HUES6 (cell line): ENCODE data around the gene ROGDI.

Experiments
- H3K27ac ChIP-seq: 2 replicates; pipeline ENCODE4 v1.7.0; 2013; ENCODE audit warnings: low read depth, mild to moderate bottlenecking, low read length, inconsistent platforms
- H3K27me3 ChIP-seq: 2 replicates; pipeline ENCODE4 v1.6.1; 2013; ENCODE audit warnings: low read length; ENCODE audit not compliant: control insufficient read depth, insufficient read depth
- H3K36me3 ChIP-seq: 2 replicates; pipeline ENCODE4 v1.6.1; 2013; ENCODE audit warnings: low read length; ENCODE audit not compliant: control insufficient read depth, insufficient read depth
- H3K4me1 ChIP-seq: 2 replicates; pipeline ENCODE4 v1.6.1; 2013; ENCODE audit warnings: low read length; ENCODE audit not compliant: control insufficient read depth, insufficient read depth
- H3K4me3 ChIP-seq: 2 replicates; pipeline ENCODE4 v1.5.1; 2013; ENCODE audit warnings: low read depth, low read length
- H3K9ac ChIP-seq: one replicate; pipeline ENCODE4 v1.6.1; 2013; ENCODE audit warnings: mild to moderate bottlenecking, low read length
- H3K9me3 ChIP-seq: 2 replicates; pipeline ENCODE4 v1.6.1; 2013; ENCODE audit warnings: low read depth, low read length; ENCODE audit not compliant: control insufficient read depth, insufficient read depth

ROGDI gene

GRCh38 chr16:4813251-4814003 is 11.0 kb upstream of the ROGDI start:
- H3K9me3 ChIP-seq, result no peaks in the 10 kb centered on the region
- H3K4me3 ChIP-seq, result no peak overlapping the region
- H3K4me1 ChIP-seq, result no peaks in the 10 kb centered on the region
- H3K9ac ChIP-seq, result no peak overlapping the region
- H3K27ac ChIP-seq, result no peak overlapping the region
- H3K36me3 ChIP-seq, result peaks cover 82% of the 10 kb centered on the region
- no peaks in the 10 kb centered on the region for H3K27me3 ChIP-seq

- H3K4me1 ChIP-seq, result no peaks in the 10 kb centered on the region
- peaks cover 83% of the 10 kb centered on the region for H3K36me3 ChIP-seq
- no peak overlapping the region for H3K9ac ChIP-seq
- H3K4me3 ChIP-seq, result no peak overlapping the region
- no peaks in the 10 kb centered on the region for H3K9me3 ChIP-seq
- no peak overlapping the region for H3K27ac ChIP-seq
- H3K27me3 ChIP-seq, result no peaks in the 10 kb centered on the region
Measured at GRCh38 chr16:4811773-4812172, 9.3 kb upstream of the ROGDI start.

- H3K9ac ChIP-seq, result no peak overlapping the region
- H3K27ac ChIP-seq, result no peak overlapping the region
- no peaks in the 10 kb centered on the region for H3K4me1 ChIP-seq
- H3K4me3 ChIP-seq, result no peak overlapping the region
- no peaks in the 10 kb centered on the region for H3K27me3 ChIP-seq
- H3K9me3 ChIP-seq, result no peaks in the 10 kb centered on the region
- H3K36me3 ChIP-seq, result peaks cover 82% of the 10 kb centered on the region
Measured at GRCh38 chr16:4811242-4811641, 8.8 kb upstream of the ROGDI start.

GRCh38 chr16:4806280-4806679 is 3.8 kb upstream of the ROGDI start:
- Histone ChIP-seq H3K4me3 (no peak overlapping the region), H3K27ac (no peak overlapping the region), H3K27me3 (no peaks in the 10 kb centered on the region), H3K4me1 (peaks cover 22% of the 10 kb centered on the region), H3K9ac (no peak overlapping the region), H3K9me3 (no peaks in the 10 kb centered on the region), H3K36me3 (peaks cover 60% of the 10 kb centered on the region)

- H3K9ac ChIP-seq, result no peak overlapping the region
- no peaks in the 10 kb centered on the region for H3K27me3 ChIP-seq
- H3K27ac ChIP-seq, result no peak overlapping the region
- peaks cover 52% of the 10 kb centered on the region for H3K36me3 ChIP-seq
- H3K4me3 ChIP-seq, result no peak overlapping the region
- peaks cover 29% of the 10 kb centered on the region for H3K4me1 ChIP-seq
- no peaks in the 10 kb centered on the region for H3K9me3 ChIP-seq
Measured at GRCh38 chr16:4805231-4805630, 2.8 kb upstream of the ROGDI start.

- Histone ChIP-seq H3K36me3 (peaks cover 52% of the 10 kb centered on the region), H3K4me3 (no peak overlapping the region), H3K4me1 (peaks cover 29% of the 10 kb centered on the region), H3K27me3 (no peaks in the 10 kb centered on the region), H3K9me3 (no peaks in the 10 kb centered on the region), H3K9ac (no peak overlapping the region), H3K27ac (no peak overlapping the region)
Measured at GRCh38 chr16:4803898-4804762, 1.7 kb upstream of the ROGDI start.

- Histone ChIP-seq H3K4me3 (peak overlapping the region; percentile 62), H3K36me3 (peaks cover 53% of the 10 kb centered on the region), H3K9me3 (no peaks in the 10 kb centered on the region), H3K9ac (peak overlapping the region; percentile 64), H3K27me3 (no peaks in the 10 kb centered on the region), H3K27ac (peak overlapping the region; percentile 91; the same call in 1 of the 2 replicates), H3K4me1 (peaks cover 29% of the 10 kb centered on the region)
Measured at GRCh38 chr16:4803401-4803844, 990 bp upstream of the ROGDI start.

GRCh38 chr16:4802659-4803287 is 340 bp upstream of the ROGDI start:
- H3K9me3 ChIP-seq, result no peaks in the 10 kb centered on the region
- peak overlapping the region; percentile 62 for H3K4me3 ChIP-seq
- peak overlapping the region; percentile 83 for H3K9ac ChIP-seq
- peak overlapping the region; percentile 91 for H3K27ac ChIP-seq
- H3K4me1 ChIP-seq, result peaks cover 29% of the 10 kb centered on the region
- H3K27me3 ChIP-seq, result no peaks in the 10 kb centered on the region
- peaks cover 53% of the 10 kb centered on the region for H3K36me3 ChIP-seq

GRCh38 chr16:4801051-4801961 is 1.1 kb downstream of the ROGDI start:
- H3K4me3 ChIP-seq, result peak overlapping the region; percentile 62
- H3K27me3 ChIP-seq, result no peaks in the 10 kb centered on the region
- no peak overlapping the region for H3K27ac ChIP-seq
- H3K36me3 ChIP-seq, result peaks cover 50% of the 10 kb centered on the region
- H3K9ac ChIP-seq, result peak overlapping the region; percentile 83
- H3K4me1 ChIP-seq, result peaks cover 29% of the 10 kb centered on the region
- no peaks in the 10 kb centered on the region for H3K9me3 ChIP-seq

GRCh38 chr16:4800290-4801041 is 2.0 kb downstream of the ROGDI start:
- no peaks in the 10 kb centered on the region for H3K9me3 ChIP-seq
- no peak overlapping the region for H3K4me3 ChIP-seq
- H3K27ac ChIP-seq, result no peak overlapping the region
- H3K36me3 ChIP-seq, result peaks cover 46% of the 10 kb centered on the region
- peaks cover 29% of the 10 kb centered on the region for H3K4me1 ChIP-seq
- H3K27me3 ChIP-seq, result no peaks in the 10 kb centered on the region
- H3K9ac ChIP-seq, result no peak overlapping the region
